DND-41 (cell line): Measurements from ENCODE around the gene GTF2F1.
A peak's percentile ranks its signal among the peaks of the same experiment; 100 is the strongest.

Experiments used
- ATAC-seq: fragments of 200-7000 bp; cut with Tn5 transposase; 3 replicates; pipeline ENCODE4 v1.9.1; 2021; ENCODE audit warnings: low read depth; ENCODE audit not compliant: insufficient read depth
- DNase-seq: peaks from one replicate; pipeline ENCODE4 v3.0.0-alpha.2; 2020
- H2AFZ ChIP-seq: 2 replicates; pipeline ENCODE4 v1.6.0; 2012; ENCODE audit warnings: low read depth, low read length
- H3K27ac ChIP-seq: 2 replicates; pipeline ENCODE4 v1.5.1; 2012; ENCODE audit warnings: low read length, inconsistent platforms
- H3K27me3 ChIP-seq: fragments of 200-600 bp; sonication (generic); 2 replicates; pipeline ENCODE4 v1.6.0; 2012; ENCODE audit warnings: low read length, mild to moderate bottlenecking, inconsistent platforms; ENCODE audit not compliant: insufficient read depth, poor library complexity
- H3K36me3 ChIP-seq: 2 replicates; pipeline ENCODE4 v1.5.1; 2012; ENCODE audit warnings: low read length, inconsistent platforms; ENCODE audit not compliant: insufficient read depth
- H3K4me1 ChIP-seq: 2 replicates; pipeline ENCODE4 v1.5.1; 2012; ENCODE audit warnings: mild to moderate bottlenecking, low read length; ENCODE audit not compliant: insufficient read depth
- H3K4me2 ChIP-seq: 2 replicates; pipeline ENCODE4 v1.6.0; 2012; ENCODE audit warnings: mild to moderate bottlenecking, moderate library complexity, low read length, inconsistent platforms; ENCODE audit not compliant: insufficient read depth
- H3K4me3 ChIP-seq, 2 experiments: fragments of 200-600 bp in 1 of 2; shearing (Covaris generic) in 1 of 2; 2 replicates each; pipeline ENCODE4 v1.5.1; 2012 to 2016; ENCODE audit warnings: inconsistent platforms in 2 of 2, low read length in 2 of 2, mild to moderate bottlenecking in 2 of 2, low read depth in 1 of 2, moderate library complexity in 1 of 2
- H3K79me2 ChIP-seq: 2 replicates; pipeline ENCODE4 v1.6.0; 2012; ENCODE audit warnings: low read length, inconsistent platforms; ENCODE audit not compliant: insufficient read depth
- H3K9ac ChIP-seq: 2 replicates; pipeline ENCODE4 v1.6.0; 2012; ENCODE audit warnings: low read depth, mild to moderate bottlenecking, inconsistent platforms, low read length, moderate library complexity
- H3K9me3 ChIP-seq: 2 replicates; pipeline ENCODE4 v1.5.1; 2012; ENCODE audit warnings: low read length, moderate library complexity, mild to moderate bottlenecking, inconsistent platforms; ENCODE audit not compliant: insufficient read depth, severe bottlenecking
- H4K20me1 ChIP-seq: 2 replicates; pipeline ENCODE4 v1.6.0; 2012; ENCODE audit warnings: low read length; ENCODE audit not compliant: insufficient read depth
- CTCF ChIP-seq: IDR thresholded peaks from 2 replicates; pipeline ENCODE4 v1.5.1; 2012; ENCODE audit warnings: borderline replicate concordance, low read length, moderate library complexity, mild to moderate bottlenecking; ENCODE audit not compliant: poor library complexity, severe bottlenecking; ENCODE audit errors: extremely low read depth
- EZH2 ChIP-seq: IDR thresholded peaks from 3 replicates; pipeline ENCODE4 v1.6.1; 2012; ENCODE audit warnings: borderline replicate concordance, low read depth, mild to moderate bottlenecking, moderate library complexity, low read length, inconsistent platforms; ENCODE audit not compliant: severe bottlenecking

The GTF2F1 gene

GRCh38 chr19:6343462-6343861 lies 49.5 kb downstream of the GTF2F1 start:
- ATAC-seq, result no peak
- no peaks in the 10 kb centered on the region for H3K79me2 ChIP-seq
- H2AFZ ChIP-seq, result peak overlapping the region; percentile 58
- H3K9me3 ChIP-seq, result no peaks in the 10 kb centered on the region
- H4K20me1 ChIP-seq, result no peaks in the 10 kb centered on the region
- no peak overlapping the region for H3K4me3 ChIP-seq
- no peak overlapping the region for H3K4me2 ChIP-seq
- no peaks in the 10 kb centered on the region for H3K36me3 ChIP-seq
- H3K27me3 ChIP-seq, result no peaks in the 10 kb centered on the region
- no peak for DNase-seq
- TF ChIP-seq EZH2 (no peak), CTCF (no peak)
- H3K27ac ChIP-seq, result no peak overlapping the region
- no peaks in the 10 kb centered on the region for H3K4me1 ChIP-seq
- H3K9ac ChIP-seq, result no peak overlapping the region

GRCh38 chr19:6340493-6341201 lies 52.3 kb downstream of the GTF2F1 start:
- DNase-seq, result no peak
- Histone ChIP-seq H3K27me3 (no peaks in the 10 kb centered on the region), H3K4me2 (no peak overlapping the region), H3K9me3 (no peaks in the 10 kb centered on the region), H2AFZ (no peak overlapping the region), H3K79me2 (no peaks in the 10 kb centered on the region), H3K9ac (no peak overlapping the region), H4K20me1 (no peaks in the 10 kb centered on the region), H3K36me3 (no peaks in the 10 kb centered on the region), H3K4me3 (no peak overlapping the region), H3K4me1 (no peaks in the 10 kb centered on the region), H3K27ac (no peak overlapping the region)
- ATAC-seq, result no peak; the same call in 2 of the 3 replicates
- peak; percentile 6 for TF ChIP-seq CTCF
- TF ChIP-seq EZH2, result no peak

GRCh38 chr19:6334490-6335285 lies 58.3 kb downstream of the GTF2F1 start:
- no peak for ATAC-seq
- Histone ChIP-seq H3K4me2 (no peak overlapping the region), H2AFZ (no peak overlapping the region), H3K4me3 (no peak overlapping the region), H3K4me1 (no peaks in the 10 kb centered on the region), H3K9ac (no peak overlapping the region), H3K79me2 (no peaks in the 10 kb centered on the region), H3K9me3 (no peaks in the 10 kb centered on the region), H3K27me3 (no peaks in the 10 kb centered on the region), H3K27ac (no peak overlapping the region), H3K36me3 (no peaks in the 10 kb centered on the region), H4K20me1 (no peaks in the 10 kb centered on the region)
- no peak for DNase-seq
- no peak for TF ChIP-seq CTCF
- TF ChIP-seq EZH2, result no peak
